GM19351 (cell line): Measurements from ENCODE around the gene TTC17.
"Not testable (repeated sequence)": the region's sequence is repeated elsewhere in the genome, so short reads cannot be mapped to it uniquely, and the experiment has no call there.

Source experiments
- ATAC-seq: cut with Tn5 transposase; IDR thresholded peaks from one replicate; pipeline ENCODE4 v1.9.1; 2021; ENCODE audit warnings: mild to moderate bottlenecking, moderate library complexity; ENCODE audit not compliant: unreplicated experiment

The TTC17 gene

DNA sequence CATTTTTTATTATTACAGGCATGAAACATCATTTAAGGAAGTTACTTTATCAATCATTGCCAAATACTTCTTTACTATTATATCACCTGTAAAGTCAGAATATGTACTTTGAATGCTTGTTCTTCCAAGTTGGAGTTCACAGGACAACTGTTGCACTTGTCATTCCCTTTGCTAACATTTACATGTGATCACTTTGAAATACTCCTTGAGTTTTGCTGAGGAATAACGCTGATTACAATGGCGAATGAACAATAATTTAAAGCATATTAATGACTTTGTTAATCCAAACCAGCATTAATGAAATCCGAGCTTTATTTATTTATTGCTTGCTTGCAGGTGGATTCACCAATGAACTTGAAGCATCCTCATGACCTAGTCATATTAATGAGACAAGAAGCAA lies 20.2 kb downstream of the TTC17 start:
- no peak for ATAC-seq

DNA sequence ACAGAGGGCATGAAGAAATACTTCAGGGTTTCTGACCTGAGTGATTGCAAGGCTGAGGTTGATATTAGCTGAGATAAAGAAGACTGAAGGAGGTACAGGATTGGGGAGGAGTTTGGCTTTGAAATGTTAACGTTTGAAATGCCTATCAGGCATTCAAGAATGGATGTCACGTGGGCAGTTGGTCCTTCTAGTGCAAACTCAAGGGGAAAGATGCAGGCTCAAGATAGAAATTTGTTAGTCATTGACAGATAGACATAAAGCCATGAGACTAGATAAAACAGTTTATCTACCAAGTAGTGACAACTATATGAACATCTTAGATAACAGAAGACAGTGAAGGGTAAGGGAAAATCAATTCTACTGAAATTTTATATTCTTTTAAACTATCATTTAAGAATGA lies 23.1 kb downstream of the TTC17 start:
- ATAC-seq = no peak

DNA sequence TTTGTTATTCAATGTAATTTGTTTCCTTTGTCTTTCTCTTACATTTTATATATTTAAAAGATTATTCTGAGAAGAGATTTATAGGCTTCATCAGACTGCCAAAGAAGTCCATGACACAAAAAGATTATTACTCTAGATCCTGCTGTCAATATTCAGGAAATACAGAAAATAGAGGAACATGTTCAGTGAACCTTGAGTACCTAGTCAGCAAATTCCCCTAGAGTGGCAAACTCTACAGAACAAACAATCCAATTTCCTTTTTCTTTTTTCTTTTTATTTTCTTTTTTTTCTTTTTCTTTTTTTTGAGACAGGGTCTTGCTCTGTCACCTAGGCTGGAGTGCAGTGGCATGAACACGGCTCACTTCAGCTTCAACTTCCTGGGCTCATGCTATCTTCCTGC lies 23.9 kb downstream of the TTC17 start:
- no peak for ATAC-seq

DNA sequence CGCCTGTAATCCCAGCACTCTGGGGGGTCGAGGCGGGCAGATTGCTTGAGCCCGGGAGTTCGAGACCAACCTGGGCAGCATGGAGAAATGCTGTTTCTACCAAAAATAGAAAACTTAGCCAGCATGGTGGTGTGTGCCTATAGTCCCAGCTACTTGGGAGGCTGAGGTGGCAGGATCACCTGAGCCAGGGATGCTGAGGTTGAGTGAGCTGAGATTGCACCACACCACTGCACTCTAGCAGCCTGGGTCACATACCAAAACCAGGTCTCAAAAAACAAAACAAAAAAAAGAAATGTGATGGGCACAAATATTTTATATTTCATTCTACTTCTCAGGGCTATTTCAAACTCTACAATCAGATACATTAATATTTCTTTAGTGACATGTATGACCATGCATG lies 25.7 kb downstream of the TTC17 start:
- no peak for ATAC-seq

DNA sequence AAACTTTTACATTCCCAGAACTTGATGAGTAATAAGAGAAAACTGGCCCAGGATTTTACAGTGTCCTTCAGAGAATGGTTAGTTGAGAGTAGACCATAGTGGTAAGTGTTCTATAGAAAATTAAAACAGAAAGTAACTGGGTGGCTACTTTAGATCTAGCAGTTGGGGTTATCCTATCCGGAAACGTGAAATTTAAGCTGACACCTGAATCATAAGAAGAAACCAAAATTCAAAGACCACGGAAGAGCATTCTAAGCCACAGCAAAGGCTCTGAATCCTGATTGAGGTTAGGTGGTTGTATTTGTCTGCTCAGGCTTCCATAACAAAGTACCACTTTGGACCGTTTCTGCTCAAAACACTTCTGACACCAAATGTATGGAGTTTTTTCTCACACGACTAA lies 34.0 kb downstream of the TTC17 start:
- ATAC-seq = no peak

DNA sequence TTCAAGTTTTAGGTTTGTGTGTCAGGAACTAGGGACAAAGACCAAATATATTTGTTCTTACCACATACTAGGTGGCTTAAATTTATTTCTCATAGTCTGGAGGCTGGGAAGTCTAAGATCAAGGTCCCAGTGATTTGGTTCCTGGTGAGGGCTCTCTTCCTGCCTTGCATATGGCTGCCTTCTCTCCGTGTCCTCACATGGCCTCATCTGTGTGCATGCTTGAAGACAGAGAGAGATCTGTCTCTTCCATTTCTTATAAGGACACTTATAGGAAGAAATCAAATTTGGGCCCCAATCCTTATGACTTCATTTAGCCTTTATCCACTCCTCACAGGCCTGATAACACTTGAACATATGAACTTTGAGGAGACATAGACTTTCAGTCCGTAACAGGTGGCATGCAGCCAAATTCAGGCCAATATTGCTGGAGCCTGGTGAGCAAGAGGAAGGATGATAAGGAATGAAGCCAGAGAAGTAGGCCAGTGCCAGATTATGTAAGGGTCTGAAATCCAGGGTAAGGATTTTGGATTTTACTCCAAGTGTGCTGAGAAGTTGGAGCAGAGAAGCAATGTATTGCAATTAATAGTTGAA lies 35.1 kb downstream of the TTC17 start:
- no peak for ATAC-seq

DNA sequence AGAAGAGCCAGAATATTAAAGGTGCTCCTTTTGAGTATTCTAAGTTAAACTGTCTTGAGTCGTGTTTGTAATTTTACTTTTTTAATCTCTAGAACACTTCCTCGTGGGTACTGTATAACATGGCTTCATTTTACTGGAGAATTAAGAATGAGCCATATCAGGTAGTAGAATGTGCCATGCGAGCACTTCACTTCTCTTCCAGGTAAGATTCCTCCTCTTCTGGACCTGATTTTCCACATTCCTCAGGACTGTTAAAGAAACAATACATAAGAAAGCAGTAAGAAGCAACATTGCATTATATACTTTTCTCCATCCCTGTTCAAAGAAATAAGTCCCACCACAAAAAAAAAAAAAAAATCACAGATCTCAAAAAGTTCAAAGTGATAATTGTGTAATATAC lies 37.9 kb downstream of the TTC17 start:
- ATAC-seq = no peak

DNA sequence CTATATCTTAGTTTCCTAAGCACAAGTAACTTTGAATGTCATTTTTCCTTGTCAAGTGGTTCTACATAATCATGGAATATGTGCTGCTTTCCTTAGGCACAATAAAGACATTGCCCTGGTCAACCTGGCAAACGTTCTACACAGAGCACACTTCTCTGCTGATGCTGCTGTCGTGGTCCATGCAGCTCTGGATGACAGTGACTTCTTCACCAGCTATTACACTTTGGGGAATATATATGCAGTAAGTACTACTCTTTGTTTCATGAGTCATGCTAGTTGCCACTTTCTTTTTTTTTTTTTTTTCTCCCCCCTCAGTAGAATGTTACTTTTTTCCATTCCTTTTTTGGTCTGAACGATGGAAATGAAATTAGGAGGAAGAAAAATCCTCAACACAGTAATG lies 38.5 kb downstream of the TTC17 start:
- no peak for ATAC-seq

DNA sequence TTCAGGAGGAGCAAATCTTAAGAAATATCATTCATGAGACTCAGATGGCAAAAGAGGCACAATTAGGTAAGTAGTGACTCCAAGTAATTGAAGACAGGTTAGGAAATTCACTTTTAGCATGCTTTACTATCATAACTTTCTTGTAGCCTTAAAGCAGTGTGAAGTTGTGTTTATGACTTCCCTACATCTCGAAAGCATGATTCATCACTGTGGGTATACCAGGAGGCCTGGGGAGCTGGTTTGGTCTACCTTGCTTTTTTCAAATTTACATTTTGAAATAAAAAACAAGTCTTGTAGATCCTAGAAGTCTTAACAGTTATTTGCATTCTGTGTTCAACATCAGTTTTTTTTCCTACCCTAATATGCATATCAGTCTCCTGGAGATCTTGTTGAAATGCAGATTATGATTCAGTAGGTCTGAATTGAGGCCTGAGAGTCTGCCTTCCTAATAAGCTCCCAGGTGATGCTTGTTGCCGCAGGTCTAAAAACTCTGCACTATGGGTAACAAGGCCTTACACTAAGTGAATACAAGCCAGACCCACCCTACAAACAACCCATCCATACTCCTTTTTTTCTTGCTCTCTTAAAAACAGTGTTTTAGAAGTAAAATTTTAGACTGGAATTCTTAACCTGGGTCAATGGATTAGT lies 41.4 kb downstream of the TTC17 start:
- ATAC-seq = no peak

DNA sequence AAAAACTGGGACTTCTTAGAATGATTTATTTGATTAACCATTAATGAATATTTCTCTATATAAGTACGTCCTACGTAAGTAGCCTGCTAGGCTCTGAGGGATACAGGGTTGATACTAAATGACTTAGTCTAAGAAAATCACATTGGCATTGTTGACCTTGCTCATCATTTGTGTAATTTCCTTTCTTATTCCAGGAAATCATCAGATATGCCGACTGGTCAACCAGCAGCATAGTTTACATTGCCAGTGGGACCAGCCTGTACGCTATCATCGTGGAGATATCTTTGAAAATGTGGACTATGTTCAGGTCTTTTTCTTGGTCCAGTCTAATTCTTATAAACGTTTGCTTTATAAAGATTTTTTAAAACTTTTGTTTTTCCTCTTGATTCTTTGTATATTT lies 42.5 kb downstream of the TTC17 start:
- no peak for ATAC-seq

DNA sequence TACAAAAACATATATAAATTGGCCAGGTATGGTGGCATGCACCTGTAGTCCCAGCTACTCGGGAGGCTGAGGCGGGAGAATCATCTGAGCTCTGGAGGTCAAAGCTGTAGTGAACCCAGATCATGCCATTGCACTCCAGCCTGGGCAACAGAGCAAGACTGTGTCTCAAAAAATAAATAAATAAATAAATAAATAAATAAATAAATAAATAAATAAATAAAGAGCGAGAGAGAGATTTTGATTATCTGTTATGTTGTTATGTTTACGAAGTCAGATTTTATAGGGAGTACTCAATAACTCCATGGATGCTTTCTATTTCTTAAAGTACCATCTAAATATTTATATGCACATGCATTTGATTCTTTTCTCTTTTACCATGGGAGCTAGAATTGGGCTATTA lies 43.1 kb downstream of the TTC17 start:
- ATAC-seq = not testable (repeated sequence)

DNA sequence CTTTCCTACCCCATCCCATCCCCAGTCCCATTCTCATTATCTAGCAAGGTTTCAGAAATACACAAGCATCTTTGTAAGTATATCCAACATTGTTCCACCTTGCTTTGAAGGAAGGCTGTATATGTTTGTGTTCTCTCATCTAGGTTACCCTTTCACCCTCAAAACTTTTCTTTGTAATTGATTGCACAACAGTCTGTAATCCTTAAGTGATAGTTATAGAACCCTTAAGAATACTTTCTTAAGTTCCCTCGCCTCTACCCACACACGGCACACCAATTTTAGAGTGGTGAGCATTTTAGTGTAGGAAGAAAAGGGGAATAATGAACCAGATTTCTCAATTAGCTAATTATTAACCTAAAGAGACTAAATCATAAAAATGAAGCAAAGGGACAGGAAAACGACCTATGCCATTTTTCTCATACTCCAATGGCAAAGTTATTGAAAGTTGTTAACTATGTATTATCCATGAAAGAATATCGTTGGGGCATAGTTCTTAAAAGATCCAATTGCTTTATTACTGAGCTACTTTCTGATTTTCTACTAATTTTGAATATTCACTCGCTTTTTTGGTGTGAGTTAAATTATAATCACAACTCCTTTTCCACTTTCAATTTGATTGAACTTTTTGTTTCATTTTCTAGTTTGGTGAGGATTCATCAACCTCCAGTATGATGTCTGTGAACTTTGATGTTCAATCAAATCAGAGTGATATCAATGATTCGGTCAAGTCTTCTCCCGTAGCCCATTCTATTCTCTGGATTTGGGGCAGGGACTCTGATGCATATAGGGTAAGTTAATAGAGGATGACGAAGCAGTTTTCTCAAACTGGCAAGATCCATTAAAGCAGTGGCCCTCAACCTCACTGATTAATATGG lies 44.9 kb downstream of the TTC17 start:
- ATAC-seq = no peak

DNA sequence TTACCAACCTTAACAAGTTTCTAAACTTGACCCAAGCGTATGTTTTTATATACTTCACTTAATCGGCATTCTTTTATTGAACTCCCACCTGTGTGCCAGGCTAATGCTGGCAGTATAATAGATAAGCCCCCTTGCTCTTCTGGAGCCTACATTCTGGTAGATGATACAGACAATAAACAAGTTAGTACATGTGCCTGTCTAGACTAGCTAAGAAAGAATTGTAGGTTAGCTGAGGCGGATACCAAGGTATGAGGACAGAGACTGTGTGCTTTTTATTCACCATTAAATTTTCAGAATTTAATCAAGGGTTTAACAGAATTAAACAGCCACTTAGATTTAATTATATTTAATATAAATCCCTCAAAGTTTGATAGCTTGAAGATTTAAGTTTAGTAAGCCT lies 45.7 kb downstream of the TTC17 start:
- ATAC-seq = no peak

DNA sequence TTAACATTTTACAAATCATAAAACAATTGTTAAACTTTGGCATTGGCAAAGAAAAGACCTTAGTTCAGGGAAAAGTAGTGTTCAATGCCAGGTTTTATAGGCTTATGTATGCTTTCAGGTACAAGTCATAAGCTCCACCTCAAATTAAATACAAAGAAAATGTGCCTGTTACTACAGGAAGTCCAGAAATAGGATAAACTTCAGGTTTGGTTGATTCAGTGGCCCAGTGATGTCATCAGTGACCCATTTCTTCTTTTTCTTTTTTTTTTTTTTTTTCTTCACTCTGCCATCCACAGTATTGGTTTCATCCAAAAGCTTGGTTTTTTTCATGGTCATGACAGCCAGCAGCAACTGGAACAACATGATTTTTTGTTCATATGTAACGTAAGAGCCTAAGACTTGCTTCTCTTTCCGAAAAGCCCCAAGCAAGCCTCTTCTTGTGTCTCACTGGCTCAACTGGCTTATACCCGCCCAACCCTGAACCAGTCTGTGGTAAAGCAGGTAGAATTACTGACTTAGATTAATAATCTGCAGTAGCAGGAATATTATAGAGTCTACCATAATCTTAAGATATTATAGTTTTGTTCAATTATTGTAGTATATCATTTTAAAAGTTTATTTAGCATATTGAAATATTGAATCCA lies 46.2 kb downstream of the TTC17 start:
- ATAC-seq = no peak

DNA sequence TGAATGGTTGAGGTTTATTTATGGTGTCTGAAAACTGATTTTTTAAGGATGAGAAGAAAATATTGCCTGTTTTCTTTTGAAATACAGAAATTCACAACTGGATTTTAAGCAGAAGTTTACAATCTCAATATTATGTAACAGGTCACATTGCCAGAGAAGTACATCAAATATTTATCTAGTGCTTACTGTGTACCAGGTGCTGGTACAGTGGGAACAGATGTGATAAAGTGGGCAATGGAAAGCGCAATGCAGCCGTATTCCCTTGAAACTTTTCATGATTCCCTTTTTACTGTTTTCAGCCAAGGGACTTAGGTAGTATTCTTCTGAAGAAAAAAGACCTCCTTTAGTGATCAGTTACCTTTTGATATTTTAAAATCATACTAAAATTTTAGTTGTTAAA lies 49.6 kb downstream of the TTC17 start:
- ATAC-seq = no peak

DNA sequence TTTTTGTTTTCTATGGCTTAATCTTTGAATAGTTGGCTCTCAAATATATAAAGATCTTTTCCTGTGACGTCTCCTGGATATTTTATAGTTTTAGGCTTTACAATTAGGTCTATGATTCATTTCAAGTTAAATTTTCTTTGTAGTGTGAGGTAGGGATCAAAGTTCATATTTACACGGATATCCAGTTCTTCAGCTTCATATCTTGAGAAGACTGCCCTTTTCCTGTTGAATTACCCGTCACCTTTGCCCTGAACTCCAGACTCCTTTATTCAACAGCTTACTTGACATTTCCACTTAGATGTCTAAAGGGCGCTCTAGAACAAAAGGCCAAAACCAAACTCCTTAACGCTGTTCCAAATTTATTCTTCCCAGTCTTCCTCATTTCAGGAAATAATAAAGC lies 51.7 kb downstream of the TTC17 start:
- ATAC-seq = no peak

DNA sequence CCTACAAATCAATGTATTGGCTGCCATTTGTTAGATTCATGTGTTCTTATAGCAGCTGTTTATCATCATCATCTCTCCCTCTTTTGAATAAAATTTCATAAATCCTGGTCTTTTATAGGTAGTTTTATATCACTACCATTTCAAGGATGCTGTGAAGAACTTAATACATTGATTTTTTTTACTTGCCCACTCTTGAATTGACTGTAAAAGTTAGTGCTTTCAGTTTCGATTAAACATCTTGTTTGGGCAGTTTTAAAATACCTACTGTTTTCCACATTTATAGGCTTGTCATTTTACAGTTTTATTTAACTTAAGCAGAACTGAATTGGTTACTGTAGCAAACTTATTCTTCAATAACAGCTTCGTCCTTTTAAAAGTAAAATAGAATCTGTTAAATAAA lies 59.5 kb downstream of the TTC17 start:
- peak; percentile 49 for ATAC-seq

DNA sequence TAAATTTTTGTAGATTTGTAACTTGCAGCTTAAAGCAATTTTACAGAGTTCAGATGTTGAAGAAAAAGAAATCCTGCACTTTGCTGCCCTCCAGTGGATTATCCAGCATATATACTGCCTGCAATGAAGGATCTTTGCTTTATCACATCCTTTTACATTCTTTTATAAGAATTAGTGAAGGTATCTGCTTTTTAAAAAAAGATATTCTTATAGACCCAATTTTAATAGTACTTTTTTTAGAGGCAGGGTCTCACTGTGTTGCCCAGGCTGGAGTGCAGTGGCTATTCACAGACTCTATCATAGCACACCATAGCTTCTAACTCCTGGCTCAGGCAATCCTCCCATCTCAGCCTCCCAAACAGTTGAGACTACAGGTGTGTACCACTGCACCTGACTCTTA lies 60.7 kb downstream of the TTC17 start:
- peak; percentile 76 for ATAC-seq

DNA sequence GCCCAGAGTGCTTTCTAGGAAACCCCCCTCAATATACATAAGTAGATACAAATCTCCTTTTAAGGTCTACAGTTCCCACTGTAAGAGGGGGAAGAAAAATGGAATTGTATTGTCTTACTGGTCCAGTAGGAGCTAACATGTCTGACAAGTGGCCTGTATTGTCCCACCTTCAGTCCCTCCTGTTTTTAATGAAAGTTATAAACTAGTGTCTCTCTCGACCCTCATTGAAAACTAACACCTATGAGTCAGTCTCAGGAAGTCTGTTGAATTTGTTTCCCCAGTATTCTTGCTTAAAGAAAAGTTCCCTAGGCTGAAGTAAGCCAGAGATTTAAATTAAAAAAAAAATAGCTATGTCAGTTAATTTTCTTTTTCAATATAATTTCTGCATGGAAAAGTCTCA lies 69.3 kb downstream of the TTC17 start:
- no peak for ATAC-seq

DNA sequence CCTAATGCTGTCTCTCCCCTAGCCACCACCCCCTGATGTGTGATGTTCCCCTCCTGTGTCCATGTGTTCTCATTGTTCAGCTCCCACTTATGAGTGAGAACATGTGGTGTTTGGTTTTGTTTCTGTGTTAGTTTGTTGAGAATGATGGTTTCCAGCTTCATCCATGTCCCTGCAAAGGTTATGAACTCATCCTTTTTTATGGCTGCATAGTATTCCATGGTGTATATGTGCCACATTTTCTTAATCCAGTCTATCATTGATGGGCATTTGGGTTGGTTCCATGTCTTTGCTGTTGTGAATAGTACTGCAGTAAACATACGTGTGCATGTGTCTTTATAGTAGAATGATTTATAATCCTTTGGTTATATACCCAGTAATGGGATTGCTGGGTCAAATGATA lies 72.2 kb downstream of the TTC17 start:
- not testable (repeated sequence) for ATAC-seq

DNA sequence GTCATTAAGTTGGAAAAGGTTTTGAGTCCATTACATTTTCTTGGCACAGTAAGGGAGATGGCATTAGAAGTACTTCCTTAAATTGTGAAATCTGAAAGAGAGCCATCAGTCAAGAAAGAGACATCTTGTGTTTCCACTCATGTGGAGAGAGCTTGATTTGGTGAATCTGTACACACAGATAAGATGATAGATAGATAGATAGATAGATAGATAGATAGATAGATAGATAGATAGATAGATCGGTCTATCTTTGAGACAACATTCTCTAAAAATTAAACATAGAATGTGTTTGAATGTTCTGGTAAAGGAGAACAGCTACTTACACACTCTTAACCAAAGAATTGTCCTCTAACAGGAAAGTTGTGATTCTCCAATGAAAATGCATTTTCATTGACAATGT lies 76.2 kb downstream of the TTC17 start:
- ATAC-seq = no peak

DNA sequence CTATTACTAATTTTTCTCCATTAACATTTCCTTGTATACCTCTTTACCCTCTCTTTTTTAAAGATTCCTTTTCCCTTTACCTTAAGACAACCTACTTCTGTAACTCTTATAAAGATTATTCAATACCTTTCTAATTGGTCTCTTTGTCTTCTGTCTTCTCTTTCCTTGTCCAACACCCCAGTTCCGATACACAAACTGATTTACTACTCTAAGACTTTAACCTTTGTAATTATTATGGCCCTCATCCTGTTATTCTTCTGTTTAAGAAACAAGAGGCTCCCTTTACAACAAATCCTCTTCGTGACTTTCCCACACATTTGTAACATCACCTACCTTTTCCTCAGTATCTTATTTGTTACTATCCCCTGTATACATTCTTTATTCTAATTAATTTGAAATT lies 81.8 kb downstream of the TTC17 start:
- ATAC-seq = no peak
